NT2/D1 (cell line): ENCODE measurements around the gene KCNH5.

Source experiments
- SUZ12 ChIP-seq: IDR thresholded peaks from 2 replicates; pipeline ENCODE4 v1.6.1; 2011; ENCODE audit not compliant: insufficient read length, insufficient read depth; ENCODE audit errors: extremely low read depth
- YY1 ChIP-seq: IDR thresholded peaks from 2 replicates; pipeline ENCODE4 v1.6.1; 2011; ENCODE audit not compliant: insufficient read length, insufficient read depth
- ZNF274 ChIP-seq: IDR thresholded peaks from 2 replicates; pipeline ENCODE4 v1.6.1; 2011; ENCODE audit warnings: mild to moderate bottlenecking, low read depth, low read length

DNA sequence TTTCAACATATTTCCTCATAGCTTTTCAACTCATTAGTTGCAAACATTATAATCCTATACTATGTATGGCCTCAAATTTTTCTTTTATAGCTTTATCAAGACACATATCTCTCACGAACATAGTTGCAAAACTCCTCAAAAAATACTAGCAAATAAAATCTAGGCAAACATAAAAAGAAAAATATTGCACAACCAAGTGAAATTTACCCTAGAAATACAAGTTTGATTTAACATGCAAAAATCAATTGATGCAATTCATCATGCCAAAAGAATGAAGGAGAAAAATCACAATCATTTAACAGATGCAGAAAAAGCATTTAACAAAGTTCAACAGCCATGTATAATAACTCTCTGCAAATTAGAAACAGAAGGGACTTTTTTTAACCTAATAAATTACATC, 33.3 kb upstream of the KCNH5 start:
- TF ChIP-seq ZNF274 (no peak), YY1 (no peak), SUZ12 (no peak)
